Lung (tissue), 12 donors: ENCODE measurements around the gene PRKCD. TPM values are rescaled to one million over a fixed set of nuclear protein-coding genes. Genes with fewer than 3 reads are reported as not detected.

Experiments used
- ATAC-seq: fragments of 200-7000 bp; cut with Tn5 transposase; one replicate; pipeline ENCODE4 v1.9.1; 2020; ENCODE audit warnings: moderate number of reproducible peaks; ENCODE audit not compliant: insufficient read depth, low FRiP score
- DNase-seq, 3 donors: peaks; one replicate each; pipeline ENCODE4 v3.0.0-alpha.2; 2013 to 2017
- H3K27ac ChIP-seq, 2 donors: one replicate each; pipeline ENCODE4 v1.5.1; 2013; ENCODE audit warnings: mild to moderate bottlenecking in 2 of 2, moderate library complexity in 2 of 2, control low read depth in 1 of 2, inconsistent platforms in 1 of 2, low read depth in 1 of 2, low read length in 1 of 2
- H3K27me3 ChIP-seq, 3 donors: one replicate each; pipeline ENCODE4 v1.5.1; 2013; ENCODE audit warnings: low read length in 2 of 3; ENCODE audit not compliant: control insufficient read depth in 3 of 3, insufficient read depth in 3 of 3
- H3K36me3 ChIP-seq, 4 donors: one replicate each; pipeline ENCODE4 v1.5.1; 2013; ENCODE audit warnings: low read length in 4 of 4, mild to moderate bottlenecking in 1 of 4, moderate library complexity in 1 of 4; ENCODE audit not compliant: control insufficient read depth in 4 of 4, insufficient read depth in 4 of 4
- H3K4me1 ChIP-seq, 5 donors: one replicate each; pipeline ENCODE4 v1.5.1; 2013; ENCODE audit warnings: low read length in 5 of 5, mild to moderate bottlenecking in 2 of 5, moderate library complexity in 1 of 5; ENCODE audit not compliant: control insufficient read depth in 5 of 5, insufficient read depth in 5 of 5
- H3K4me3 ChIP-seq: one replicate; pipeline ENCODE4 v1.5.1; 2013; ENCODE audit warnings: mild to moderate bottlenecking, control low read depth, moderate library complexity
- H3K9ac ChIP-seq, 2 donors: one replicate each; pipeline ENCODE4 v1.5.1; 2013; ENCODE audit warnings: low read length in 2 of 2, control low read depth in 1 of 2; ENCODE audit not compliant: insufficient read depth in 1 of 2
- H3K9me3 ChIP-seq, 4 donors: one replicate each; pipeline ENCODE4 v1.5.1; 2013; ENCODE audit warnings: low read length in 3 of 4, mild to moderate bottlenecking in 1 of 4, moderate library complexity in 1 of 4; ENCODE audit not compliant: control insufficient read depth in 4 of 4, insufficient read depth in 3 of 4
- CTCF ChIP-seq: IDR thresholded peaks from 2 replicates; pipeline ENCODE4 v1.5.1; 2012; ENCODE audit warnings: mild to moderate bottlenecking; ENCODE audit errors: control extremely low read depth, extremely low read depth
- WGBS, 2 donors: extraction: QIAGEN DNeasy Blood & Tissue Kit; methylation state at CpG; one replicate each; pipeline ENCODE4 v1.1.7; 2013; 5-methylcytosine and 5-hydroxymethylcytosine counted together
- polyA plus RNA-seq, 2 donors: library from polyadenylated mRNA; stranded (reverse); fragments of 200-250 nt; gene quantifications; one replicate each; pipeline ENCODE4 v1.2.1, GENCODE V29; 2013
- total RNA-seq, 2 donors: library from RNA; depleted of rRNA in 1 of 2; stranded (reverse); fragments of >200 nt in 1 of 2; gene quantifications; one replicate each; pipeline ENCODE4 v1.2.1, GENCODE V29; 2014 to 2021
- donor health status: control.
- donor health status: control.
- donor health status: Bipolar disorder and iron deficiency.
- donor health status: healthy.
- donor health status: DM: yes; HTN: yes; CAD: no.

PRKCD gene
- total and polyA plus RNA-seq, 4 donors = 34.9 to 85.2 (median 65.9) TPM

- Histone ChIP-seq H3K27me3 (no peaks in the 10 kb centered on the region), H3K27ac (peak overlapping the region in 1 of 2 donors; percentile 78), H3K36me3 (peaks cover 0 to 9% (median 0%) of the 10 kb centered on the region in 4 donors), H3K4me3 (peak overlapping the region; percentile 36), H3K4me1 (peaks cover 0 to 47% (median 33%) of the 10 kb centered on the region in 5 donors), H3K9ac (peak overlapping the region; percentile 3 to 55), H3K9me3 (no peaks in the 10 kb centered on the region)
- ATAC-seq (no peak), DNase-seq (peak in 2 of 3 donors; percentile 22 to 39)
- TF ChIP-seq CTCF = no peak
- WGBS, 2 donors = 46 to 49% methylated on average over 12 of the region's 12 CpGs
Measured at GRCh38 chr3:53162672-53163443, 1.8 kb downstream of the PRKCD start.

GRCh38 chr3:53163444-53164387, 2.7 kb downstream of the PRKCD start:
- Histone ChIP-seq H3K9me3 (no peaks in the 10 kb centered on the region), H3K36me3 (peaks cover 0 to 9% (median 0%) of the 10 kb centered on the region in 4 donors), H3K4me1 (peaks cover 0 to 53% (median 32%) of the 10 kb centered on the region in 5 donors), H3K27me3 (no peaks in the 10 kb centered on the region), H3K27ac (peak overlapping the region in 1 of 2 donors; percentile 78), H3K4me3 (no peak overlapping the region), H3K9ac (no peak overlapping the region)
- ATAC-seq = no peak
- peak; percentile 38 to 72 (median 41) for DNase-seq
- no peak for TF ChIP-seq CTCF
- WGBS, 2 donors = 74 to 76% methylated on average over 6 of the region's 6 CpGs

GRCh38 chr3:53164911-53165310, 3.9 kb downstream of the PRKCD start:
- DNase-seq = no peak
- 60 to 65% methylated on average over 9 of the region's 9 CpGs for WGBS, 2 donors
- no peaks in the 10 kb centered on the region for H3K9me3 ChIP-seq
- no peaks in the 10 kb centered on the region for H3K27me3 ChIP-seq
- ATAC-seq = no peak
- peaks cover 0 to 45% (median 30%) of the 10 kb centered on the region in 5 donors for H3K4me1 ChIP-seq
- no peak overlapping the region for H3K4me3 ChIP-seq
- H3K9ac ChIP-seq = no peak overlapping the region
- no peak for TF ChIP-seq CTCF
- peaks cover 0 to 9% (median 0%) of the 10 kb centered on the region in 4 donors for H3K36me3 ChIP-seq
- H3K27ac ChIP-seq = peak overlapping the region in 1 of 2 donors; percentile 39
